K562 (cell line): ENCODE results near the gene TPD52L2.

ENCODE experiments used
- CHD2 ChIP-seq: IDR thresholded peaks from 2 replicates; pipeline ENCODE4 v1.6.1; 2011; ENCODE audit warnings: low read depth, low read length
- CTCF ChIP-seq, 3 experiments: IDR thresholded peaks in 2 of 3; conservative IDR thresholded peaks in 1 of 3; 2 replicates each; pipeline ENCODE4 v1.5.1; 2011 to 2012; ENCODE audit warnings: low read length in 3 of 3, mild to moderate bottlenecking in 3 of 3, control low read depth in 2 of 3, improper control_type of control experiment in 1 of 3, inconsistent platforms in 1 of 3, low read depth in 1 of 3, mixed read lengths in 1 of 3, moderate library complexity in 1 of 3; ENCODE audit not compliant: insufficient read depth in 2 of 3
- E2F1 ChIP-seq: sonication (generic); formaldehyde crosslinking; IDR thresholded peaks from 2 replicates; pipeline ENCODE4 v1.8.1; 2023; ENCODE audit warnings: mild to moderate bottlenecking, missing genetic modification reagents, moderate library complexity
- ELF4 ChIP-seq: fragments of 450-650 bp; formaldehyde crosslinking; IDR thresholded peaks from 2 replicates; pipeline ENCODE4 v1.4.0; 2022; ENCODE audit warnings: missing genetic modification characterization
- EZH2 ChIP-seq: IDR thresholded peaks from 2 replicates; pipeline ENCODE4 v1.6.1; 2012; ENCODE audit warnings: low read depth, mild to moderate bottlenecking, inconsistent platforms, low read length, borderline replicate concordance
- HDAC6 ChIP-seq: IDR thresholded peaks from 2 replicates; pipeline ENCODE4 v1.6.1; 2012; ENCODE audit warnings: low read depth, mild to moderate bottlenecking, control low read depth, inconsistent platforms, low read length, moderate library complexity
- ZNF407 ChIP-seq: fragments of 450-650 bp; IDR thresholded peaks from 2 replicates; pipeline ENCODE4 v1.6.1; 2016; ENCODE audit warnings: low read depth
- ZNF41 ChIP-seq: fragments of 250-450 bp; sonication (Bioruptor Pico); conservative IDR thresholded peaks from 2 replicates; pipeline ENCODE4 v1.4.0; 2020; ENCODE audit warnings: mild to moderate bottlenecking
- ZNF592 ChIP-seq: fragments of 450-650 bp; IDR thresholded peaks from 2 replicates; pipeline ENCODE4 v1.6.1; 2017; ENCODE audit warnings: antibody characterized with exemption, mild to moderate bottlenecking
- ZNF639 ChIP-seq, 2 experiments: fragments of 200-800 bp in 1 of 2; sonication (Bioruptor generic) in 1 of 2; sonication (generic) in 1 of 2; formaldehyde crosslinking in 1 of 2; IDR thresholded peaks in 1 of 2; conservative IDR thresholded peaks in 1 of 2; 2 replicates each; pipeline versions ENCODE4 v1.5.0 to v1.6.1; 2016 to 2020; ENCODE audit warnings: missing compliant biosample characterization in 1 of 2, missing genetic modification characterization in 1 of 2, missing genetic modification reagents in 1 of 2

- TF ChIP-seq ZNF639 (CRISPR knock-in tag; conservative IDR thresholded peaks at IDR 0.05 in 1 of 2, IDR thresholded peaks at IDR 0.05 in 1 of 2) (no peak), E2F1 (CRISPR knock-in tag) (no peak), CHD2 (no peak), EZH2 (no peak), ZNF41 (CRISPR knock-in tag) (no peak), ZNF592 (no peak), ELF4 (CRISPR knock-in tag) (no peak), ZNF407 (no peak), HDAC6 (no peak), CTCF (IDR thresholded peaks at IDR 0.05 in 2 of 3, conservative IDR thresholded peaks at IDR 0.05 in 1 of 3; ENCODE audit: insufficient read depth in 2 of 3, low read depth in 1 of 3, low read length in 3 of 3) (no peak)
Measured at GRCh38 chr20:63920226-63920625, 55.2 kb downstream of the TPD52L2 start.
